Lower leg skin (tissue), 3 donors: Measurements from ENCODE around the gene MIEN1.

Source experiments
- CTCF ChIP-seq, 3 donors: fragments of 450-650 bp; IDR thresholded peaks; one replicate each; pipeline ENCODE4 v1.5.1; 2016; ENCODE audit warnings: antibody characterized with exemption in 3 of 3, mild to moderate bottlenecking in 3 of 3, moderate library complexity in 2 of 3
- POLR2A ChIP-seq, 2 donors: fragments of 450-650 bp; IDR thresholded peaks; one replicate each; pipeline ENCODE4 v1.6.1; 2016 to 2017; ENCODE audit warnings: antibody characterized with exemption in 2 of 2, mild to moderate bottlenecking in 1 of 2, moderate library complexity in 1 of 2

- TF ChIP-seq CTCF (IDR thresholded peaks at IDR 0.05) (no peak), POLR2A (IDR thresholded peaks at IDR 0.05) (no peak)
Measured at GRCh38 chr17:39776252-39776651, 45.9 kb upstream of the MIEN1 start.
